GM21447 (cell line): ENCODE data around the gene SH3D19.
"Not testable (repeated sequence)": the region's sequence is repeated elsewhere in the genome, so short reads cannot be mapped to it uniquely, and the experiment has no call there.

Experiments used
- ATAC-seq: cut with Tn5 transposase; IDR thresholded peaks from one replicate; pipeline ENCODE4 v1.9.1; 2021; ENCODE audit not compliant: unreplicated experiment

The SH3D19 gene

DNA sequence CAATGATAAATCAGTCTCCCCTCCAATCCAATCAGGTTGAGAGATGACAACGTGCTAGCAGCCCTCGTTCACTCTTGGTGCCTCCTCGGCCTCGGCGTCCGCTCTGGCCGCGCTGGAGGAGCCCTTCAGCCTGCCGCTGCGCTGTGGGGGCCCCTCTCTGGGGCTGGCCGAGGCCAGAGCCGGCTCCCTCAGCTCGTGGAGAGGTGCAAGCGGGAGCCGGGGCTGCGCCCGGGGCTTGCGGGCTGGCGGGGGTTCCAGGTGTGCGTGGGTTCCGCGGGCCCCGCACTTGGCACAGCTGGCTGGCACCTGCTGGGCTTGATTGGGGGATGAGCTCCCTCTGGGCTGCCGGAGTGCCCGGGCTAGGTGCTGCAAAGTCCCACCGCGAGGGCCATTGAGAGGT lies 89.4 kb downstream of the SH3D19 start:
- ATAC-seq, result no peak

DNA sequence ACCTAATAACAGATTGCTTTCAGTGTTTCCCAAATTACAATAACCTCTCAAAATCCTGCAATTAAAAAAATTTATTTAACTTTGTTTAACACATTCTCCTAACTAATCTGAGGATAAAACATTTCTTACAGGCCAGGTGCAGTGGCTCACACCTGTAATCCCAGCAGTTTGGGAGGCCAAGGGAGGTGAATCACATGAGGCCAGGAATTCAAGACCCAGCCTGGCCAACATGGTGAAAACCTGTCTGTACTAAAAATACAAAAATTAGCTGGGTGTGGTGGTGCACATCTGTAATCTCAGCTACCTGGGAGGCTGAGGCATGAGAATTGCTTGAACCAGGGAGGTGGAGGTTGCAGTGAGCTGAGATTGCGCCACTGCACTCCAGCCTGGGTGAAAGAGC lies 90.0 kb downstream of the SH3D19 start:
- ATAC-seq, result not testable (repeated sequence)

- ATAC-seq, result no peak
Observed at GRCh38 chr4:151233600-151233999, 91.8 kb downstream of the SH3D19 start.

- no peak for ATAC-seq
Observed at GRCh38 chr4:151231915-151232595, 93.3 kb downstream of the SH3D19 start.

GRCh38 chr4:151228189-151229119 lies 97.0 kb downstream of the SH3D19 start:
- no peak for ATAC-seq

DNA sequence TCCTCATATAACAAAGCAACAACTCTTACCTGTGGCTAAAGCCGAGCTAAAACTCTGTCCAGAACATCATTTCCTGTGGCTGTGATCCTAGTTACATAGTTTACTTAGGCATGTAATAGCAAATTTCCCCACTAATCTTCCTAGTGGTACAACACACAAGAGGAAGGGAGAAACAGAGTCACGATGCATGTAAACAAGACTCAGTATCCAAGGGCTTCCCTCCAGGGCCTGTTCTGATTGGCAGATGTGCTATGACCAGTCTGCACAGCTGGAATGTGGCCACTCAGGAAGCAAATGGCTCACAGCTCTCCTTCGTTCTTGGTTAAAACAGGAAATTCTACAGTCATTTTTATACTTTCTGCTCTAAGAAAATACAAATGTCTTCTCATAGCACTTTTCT lies 97.7 kb downstream of the SH3D19 start:
- no peak for ATAC-seq

DNA sequence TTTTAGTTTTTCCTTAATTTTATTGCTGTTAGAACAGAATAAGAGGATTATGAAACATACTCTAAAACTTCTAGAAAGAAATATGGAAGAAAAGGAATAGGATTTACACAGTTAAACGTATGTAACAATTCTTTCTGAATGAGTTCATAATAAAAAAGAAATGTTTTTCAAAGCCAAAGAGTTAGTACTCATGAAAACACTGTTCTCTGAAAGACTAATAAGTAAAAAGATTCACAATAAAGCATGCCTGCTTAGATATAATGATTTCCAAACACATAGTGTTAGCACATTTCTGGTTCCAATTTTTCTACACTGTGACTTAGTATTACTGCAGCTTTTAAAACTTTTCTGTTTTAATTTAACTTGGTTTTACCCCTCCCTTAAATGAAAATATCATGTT lies 98.2 kb downstream of the SH3D19 start:
- ATAC-seq, result no peak

GRCh38 chr4:151226004-151226932 lies 99.1 kb downstream of the SH3D19 start:
- no peak for ATAC-seq

DNA sequence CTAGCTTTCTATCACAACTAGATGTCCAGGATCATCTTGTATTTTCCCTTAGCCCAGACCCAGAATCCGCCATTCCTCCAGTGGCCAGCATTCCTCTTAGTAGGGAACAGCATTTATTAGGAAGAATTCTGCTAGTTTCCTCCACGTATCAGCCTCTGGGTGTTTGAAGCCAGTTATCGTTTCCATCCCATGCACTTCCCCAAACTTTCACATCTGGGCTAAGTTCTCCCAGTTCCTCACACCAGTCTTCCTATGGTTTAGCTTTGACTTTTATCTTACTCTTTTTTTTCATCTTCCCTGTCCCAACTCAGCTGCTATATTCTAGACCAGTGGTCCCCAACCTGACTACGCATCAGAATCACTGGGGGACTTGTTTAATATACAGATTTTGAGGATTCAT lies 101.9 kb downstream of the SH3D19 start:
- no peak for ATAC-seq

DNA sequence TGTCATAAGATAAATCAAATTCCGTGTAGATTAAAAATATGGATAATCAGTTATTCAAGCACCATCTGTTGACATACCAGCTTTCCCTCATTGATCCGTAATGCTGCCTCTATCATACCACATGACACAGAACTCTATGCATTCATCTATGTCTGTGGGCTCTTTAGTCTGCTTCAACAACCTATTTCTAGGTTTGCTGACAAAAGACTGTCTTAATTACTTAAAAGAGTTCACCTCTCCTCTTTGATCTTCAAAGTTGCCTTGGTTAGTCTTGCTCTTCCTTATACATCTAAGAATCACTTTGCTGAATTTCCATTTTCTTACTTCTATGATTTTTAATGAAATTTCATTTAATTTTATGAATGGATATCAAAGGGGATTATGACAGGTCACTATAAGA lies 105.5 kb downstream of the SH3D19 start:
- no peak for ATAC-seq

DNA sequence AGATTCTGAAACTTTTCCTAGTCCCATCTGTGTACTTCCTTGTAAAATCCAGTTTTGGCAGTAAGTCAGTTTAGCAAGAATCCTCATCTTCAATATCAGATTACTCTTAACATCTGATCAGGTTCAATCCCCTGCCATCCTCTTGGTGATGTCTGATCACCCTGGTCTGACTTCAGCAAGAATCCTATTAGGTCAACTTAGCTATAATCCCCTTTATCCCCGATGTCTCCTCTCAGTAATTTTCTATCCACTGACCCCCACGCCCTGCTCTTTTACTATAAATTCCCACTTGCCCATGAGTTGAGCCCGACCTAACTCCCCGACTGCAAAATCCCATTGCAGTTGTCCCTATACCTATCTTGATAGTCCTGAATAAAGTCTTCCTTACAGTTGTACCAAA lies 106.3 kb downstream of the SH3D19 start:
- no peak for ATAC-seq

GRCh38 chr4:151218343-151218742 lies 107.1 kb downstream of the SH3D19 start:
- ATAC-seq, result no peak

GRCh38 chr4:151217326-151217725 lies 108.1 kb downstream of the SH3D19 start:
- no peak for ATAC-seq

DNA sequence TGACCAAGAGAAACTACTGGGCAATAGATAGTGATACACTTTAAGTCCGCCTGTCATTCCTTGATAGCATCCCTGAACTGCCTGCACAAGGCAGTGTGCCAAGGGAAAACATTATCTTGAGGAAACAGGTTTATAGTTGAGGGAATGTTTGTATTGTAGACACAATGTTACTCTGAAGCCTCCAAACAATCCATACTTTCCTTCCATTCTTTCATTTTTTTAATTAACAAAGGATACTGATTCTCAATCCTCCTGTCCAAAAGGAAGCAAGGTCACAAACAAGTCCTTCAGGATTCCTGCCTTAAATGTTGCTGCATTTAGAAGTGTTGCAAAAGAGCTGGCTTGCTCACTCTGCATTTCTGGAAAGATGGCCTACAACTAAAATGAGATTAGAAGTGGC lies 110.1 kb downstream of the SH3D19 start:
- ATAC-seq, result no peak

GRCh38 chr4:151207868-151208267 lies 117.5 kb downstream of the SH3D19 start:
- ATAC-seq, result no peak

GRCh38 chr4:151207186-151207585 lies 118.2 kb downstream of the SH3D19 start:
- no peak for ATAC-seq

DNA sequence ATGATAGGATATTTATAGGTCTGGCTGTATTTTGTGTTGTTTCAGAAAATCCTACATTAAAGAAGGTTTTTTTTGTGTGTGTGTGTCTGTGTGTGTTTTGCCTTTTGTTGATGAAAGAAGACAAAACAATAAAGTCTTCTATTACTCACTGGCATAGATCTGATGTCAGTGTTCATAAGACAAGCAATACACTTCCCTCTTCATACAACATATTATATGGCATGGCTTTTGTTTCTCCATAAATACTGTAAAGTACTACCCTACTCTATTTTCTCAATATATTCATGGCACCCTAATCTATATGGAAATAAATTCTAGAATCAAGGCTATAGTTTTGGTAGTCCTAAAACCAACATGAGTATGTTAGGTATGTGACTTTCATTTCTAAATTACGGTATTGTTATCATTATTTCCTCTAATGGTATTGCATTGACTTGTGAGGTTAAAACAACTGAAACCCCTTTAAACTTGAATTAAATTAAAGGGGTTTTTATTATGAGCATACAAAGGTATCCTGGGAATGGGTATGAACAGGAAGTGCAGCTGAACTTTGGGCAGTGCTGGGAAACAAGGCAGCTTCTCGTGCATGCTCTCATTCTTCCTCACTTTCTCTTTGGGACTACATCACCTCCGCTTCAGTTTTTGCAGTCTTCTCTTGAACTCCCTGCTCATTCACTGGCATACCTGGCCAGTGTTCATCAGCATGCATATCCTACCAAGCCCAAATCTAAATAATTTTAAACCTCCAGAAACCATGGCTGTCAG lies 119.0 kb downstream of the SH3D19 start:
- ATAC-seq, result no peak

GRCh38 chr4:151205722-151206121 lies 119.7 kb downstream of the SH3D19 start:
- no peak for ATAC-seq

DNA sequence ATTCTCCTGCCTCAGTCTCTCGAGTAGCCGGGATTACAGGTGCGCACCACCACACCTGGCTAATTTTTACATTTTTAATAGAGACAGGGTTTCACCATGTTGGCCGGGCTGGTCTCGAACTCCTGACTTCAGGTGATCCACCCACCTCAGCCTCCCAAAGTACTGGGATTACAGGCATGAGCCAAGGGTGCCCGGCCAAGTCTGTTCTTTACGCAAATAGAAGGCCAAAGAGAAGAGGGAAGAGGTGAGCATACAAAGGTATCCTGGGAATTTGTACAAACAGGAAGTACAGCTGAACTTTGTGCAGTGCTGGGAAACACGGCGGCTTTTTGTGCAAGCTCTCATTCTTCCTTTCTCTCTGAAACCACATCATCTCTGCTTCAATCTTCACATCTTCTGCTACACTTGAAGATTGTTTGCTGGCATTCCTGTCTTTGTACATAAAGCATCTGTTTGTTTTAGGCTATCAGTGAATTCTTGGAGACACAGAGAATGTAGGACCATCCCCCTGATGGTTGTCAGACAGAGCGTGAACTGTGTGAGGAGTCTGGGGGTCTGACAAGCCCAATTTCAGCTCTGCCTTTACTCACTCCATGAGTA lies 120.4 kb downstream of the SH3D19 start:
- ATAC-seq, result no peak

- no peak for ATAC-seq
Observed at GRCh38 chr4:151202851-151203455, 122.5 kb downstream of the SH3D19 start.
